HG02798 (cell line): ENCODE measurements around the gene ERG.
A peak's percentile ranks its signal among the peaks of the same experiment; 100 is the strongest.

Experiments
- ATAC-seq: cut with Tn5 transposase; IDR thresholded peaks from one replicate; pipeline ENCODE4 v1.9.1; 2021; ENCODE audit warnings: mild to moderate bottlenecking; ENCODE audit not compliant: unreplicated experiment, poor library complexity

The ERG gene

GRCh38 chr21:38376693-38377092 lies 121.6 kb downstream of the ERG start:
- no peak for ATAC-seq

DNA sequence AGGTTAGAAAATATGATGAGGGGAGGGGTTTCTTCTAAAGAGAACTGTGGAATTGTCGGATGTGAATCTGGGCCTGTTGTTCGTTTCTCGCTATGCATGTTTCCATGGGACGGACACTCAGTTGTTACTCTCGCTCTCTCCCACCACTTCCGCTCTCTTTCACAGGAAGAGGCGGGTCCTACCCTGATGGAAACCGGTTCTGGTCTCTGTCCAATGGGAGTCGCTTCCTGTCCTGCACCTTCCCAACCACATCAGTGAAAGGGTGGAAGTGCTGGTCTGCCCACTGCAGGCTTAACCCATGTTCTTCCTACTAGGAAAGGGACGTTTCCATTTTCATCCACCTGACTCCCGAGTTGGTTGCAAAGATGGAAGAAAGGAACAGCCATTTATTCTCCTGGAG lies 122.0 kb downstream of the ERG start:
- no peak for ATAC-seq

DNA sequence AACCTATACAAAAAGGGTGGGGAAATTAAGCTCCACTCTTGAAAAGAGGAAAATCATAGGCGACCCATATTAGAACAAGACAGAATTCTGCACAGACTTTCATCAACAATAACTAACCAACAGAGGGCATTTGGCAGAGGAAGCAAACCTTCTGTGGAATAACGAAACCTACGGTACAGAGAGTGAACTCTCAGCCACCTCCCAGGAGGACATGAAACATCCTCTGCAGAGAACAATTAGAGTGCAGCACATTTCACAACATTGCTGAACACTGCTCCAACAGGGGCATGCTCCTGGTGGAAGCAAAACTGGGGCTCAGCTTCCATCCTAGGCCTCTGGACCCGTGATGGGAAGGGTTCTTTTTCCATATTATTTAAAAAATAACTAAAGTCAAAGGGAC lies 130.6 kb downstream of the ERG start:
- ATAC-seq: no peak

DNA sequence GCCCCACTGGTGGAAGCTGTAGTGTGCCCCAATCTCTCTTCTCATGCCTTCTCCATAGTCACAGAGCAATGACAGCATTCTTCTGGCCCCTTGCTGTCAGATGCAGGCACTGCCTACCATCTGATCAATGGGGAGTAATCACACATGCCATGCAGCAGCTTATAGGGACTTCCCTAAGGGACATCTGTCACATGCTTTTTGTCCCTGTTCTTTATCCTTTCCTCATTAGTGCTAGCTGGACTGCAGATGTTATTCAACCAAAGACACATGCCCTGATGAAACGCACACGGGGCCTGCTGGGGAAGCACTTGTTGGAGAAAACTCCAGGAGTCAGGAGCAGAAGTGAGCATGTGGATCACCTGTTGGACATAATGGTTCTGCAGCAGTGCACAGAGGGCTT lies 132.8 kb downstream of the ERG start:
- ATAC-seq: no peak

- no peak for ATAC-seq
Observed at GRCh38 chr21:38363693-38364092, 134.6 kb downstream of the ERG start.

- no peak for ATAC-seq
Observed at GRCh38 chr21:38361324-38361723, 137.0 kb downstream of the ERG start.

GRCh38 chr21:38359835-38360234 lies 138.4 kb downstream of the ERG start:
- no peak for ATAC-seq

DNA sequence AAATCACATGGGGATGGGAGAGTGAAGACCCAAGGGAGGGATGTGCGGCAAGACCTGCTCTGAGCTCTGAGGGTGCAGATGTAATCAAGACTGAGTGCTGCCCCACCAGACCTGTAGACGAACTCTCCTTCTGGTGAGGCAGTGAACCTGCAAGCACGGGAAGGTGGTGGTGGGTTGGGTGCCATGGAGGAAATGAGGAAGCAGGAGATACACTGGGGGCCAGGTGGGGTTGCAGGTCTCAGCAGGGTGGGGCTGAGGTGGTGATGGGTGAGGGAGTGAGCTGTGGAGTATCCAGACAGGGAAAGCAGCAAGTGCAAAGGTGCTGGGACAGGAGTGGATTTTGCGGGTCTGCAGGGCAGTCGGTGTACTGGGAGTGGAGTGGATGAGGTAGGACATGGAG lies 139.2 kb downstream of the ERG start:
- ATAC-seq: no peak

DNA sequence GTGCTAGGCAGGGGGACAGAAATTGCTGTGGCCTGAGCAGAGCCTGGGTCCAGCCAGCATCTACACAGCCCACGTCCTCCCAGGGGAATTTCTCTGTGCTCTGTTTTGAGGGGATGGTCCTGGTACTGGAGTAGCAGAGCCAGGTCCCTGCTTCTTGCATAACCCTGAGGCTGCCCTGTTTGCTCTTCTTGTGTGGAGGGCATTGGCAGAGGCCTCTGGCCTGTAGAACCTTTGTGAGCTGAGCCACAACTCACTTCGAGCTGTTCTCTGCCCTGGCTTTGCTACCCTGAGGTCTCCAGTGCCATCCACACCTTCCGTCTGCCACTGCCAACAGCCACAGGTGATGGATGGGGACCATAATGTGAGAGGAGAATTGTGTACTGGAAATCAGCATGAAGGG lies 139.6 kb downstream of the ERG start:
- no peak for ATAC-seq

DNA sequence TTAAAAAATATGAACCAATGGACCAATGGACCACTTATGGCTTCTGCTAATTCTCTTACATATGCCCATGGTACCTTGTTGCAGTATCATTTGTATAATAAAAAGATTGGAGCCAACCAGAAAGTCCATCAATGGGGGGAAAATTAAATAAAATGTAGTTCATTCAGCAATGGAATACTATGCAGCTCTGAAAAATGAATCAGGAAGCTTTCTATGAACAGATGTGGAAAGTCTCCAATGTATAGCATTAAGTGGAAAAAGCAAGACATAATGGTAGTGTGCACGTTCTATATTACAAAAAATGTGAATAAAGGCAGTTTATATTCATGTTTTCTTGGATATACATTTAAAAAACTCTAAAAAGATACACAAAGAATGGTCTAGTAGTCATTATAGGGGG lies 140.2 kb downstream of the ERG start:
- ATAC-seq: no peak

- no peak for ATAC-seq
Observed at GRCh38 chr21:38356883-38357625, 141.2 kb downstream of the ERG start.

GRCh38 chr21:38355992-38356781 lies 142.1 kb downstream of the ERG start:
- ATAC-seq: peak; percentile 66

GRCh38 chr21:38355353-38355752 lies 142.9 kb downstream of the ERG start:
- ATAC-seq: no peak

- no peak for ATAC-seq
Observed at GRCh38 chr21:38354746-38355145, 143.5 kb downstream of the ERG start.

DNA sequence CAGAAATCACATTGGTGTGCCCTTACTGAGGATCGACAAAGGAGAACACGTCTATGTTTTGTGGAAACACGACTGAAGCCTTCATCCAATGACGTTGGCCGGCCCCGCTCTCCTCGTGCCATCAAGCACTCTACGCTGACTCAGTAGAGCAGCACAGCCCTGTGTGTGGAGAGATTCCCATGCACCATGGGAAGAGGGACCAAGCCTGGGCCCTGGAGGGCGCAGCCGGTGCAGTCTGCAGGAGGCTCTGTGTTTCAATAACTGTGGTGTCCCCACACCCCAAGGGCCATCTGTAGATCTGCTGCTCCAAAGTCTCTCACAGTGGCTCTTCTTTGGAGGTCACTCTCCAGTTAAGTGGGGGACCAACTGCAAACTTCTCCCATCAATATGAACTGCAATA lies 144.0 kb downstream of the ERG start:
- no peak for ATAC-seq

GRCh38 chr21:38352536-38353219 lies 145.6 kb downstream of the ERG start:
- ATAC-seq: no peak

- no peak for ATAC-seq
Observed at GRCh38 chr21:38351961-38352521, 146.2 kb downstream of the ERG start.

DNA sequence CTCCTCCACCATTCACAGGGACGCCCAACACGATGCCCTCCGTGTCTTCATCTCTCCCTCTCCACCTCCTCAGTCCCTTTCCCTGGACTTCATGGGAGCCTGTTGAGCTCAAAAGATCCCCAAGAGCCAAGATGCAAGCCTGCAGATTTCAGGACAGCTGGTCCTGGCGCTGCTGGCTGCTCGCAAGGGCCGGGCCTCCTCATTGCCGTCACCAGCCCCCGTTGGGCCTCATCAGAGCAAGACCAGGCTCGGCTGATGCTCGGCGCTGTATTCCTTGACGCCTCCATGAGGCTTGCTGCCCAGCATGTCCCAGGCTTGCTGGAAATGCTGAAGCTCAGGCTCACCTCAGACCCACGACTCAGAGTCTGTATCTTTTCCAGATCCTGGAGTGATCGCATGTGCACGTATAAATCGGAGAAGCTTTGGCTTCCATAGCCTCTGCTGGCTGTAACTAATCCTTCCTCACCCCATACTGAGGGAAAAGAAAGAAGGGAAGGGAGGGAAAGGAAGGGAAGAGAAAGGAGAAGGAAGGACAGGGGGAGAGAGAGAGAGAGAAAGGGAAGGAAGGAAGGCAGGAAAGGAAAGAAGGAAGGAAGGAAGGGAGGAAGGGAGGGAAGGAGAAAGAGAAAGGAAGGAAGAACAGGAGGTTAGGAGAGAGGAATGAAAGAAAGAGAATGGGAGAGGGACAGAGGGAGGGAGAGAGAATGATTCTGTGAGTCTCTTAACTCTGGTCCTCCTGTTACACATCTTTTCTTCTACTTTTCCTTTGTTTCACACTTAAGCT lies 146.9 kb downstream of the ERG start:
- no peak for ATAC-seq

DNA sequence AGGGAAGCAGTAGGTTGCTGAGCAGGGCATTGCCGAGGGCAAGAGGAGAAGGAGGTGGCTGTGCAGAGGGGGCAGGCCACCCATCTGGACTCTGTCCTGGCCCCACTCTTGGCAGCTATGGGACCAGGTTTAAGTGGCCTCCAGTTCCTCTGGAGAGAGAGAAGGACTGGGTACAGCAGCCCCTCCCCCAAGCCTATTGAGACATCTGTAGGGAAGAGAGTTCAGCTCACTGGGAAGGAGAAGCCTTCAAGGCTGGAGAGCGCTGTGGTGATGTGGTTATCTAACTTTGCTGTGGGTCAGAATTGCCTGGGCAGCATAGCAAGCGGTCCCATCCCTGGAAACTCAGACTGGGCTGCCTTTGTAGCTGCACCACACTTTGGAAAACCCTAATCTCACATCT lies 147.6 kb downstream of the ERG start:
- no peak for ATAC-seq

GRCh38 chr21:38349977-38350376 lies 148.3 kb downstream of the ERG start:
- no peak for ATAC-seq
